ENCODE measurements around the gene GPC3. TPM values are rescaled to one million over a fixed set of nuclear protein-coding genes. Genes with fewer than 3 reads are reported as not detected.
"Not testable (repeated sequence)": the region's sequence is repeated elsewhere in the genome, so short reads cannot be mapped to it uniquely, and the experiment has no call there.

The GPC3 gene
- total RNA-seq, 1 donor from 2014 or later, result 0.25 TPM

- peaks cover 20% of the 10 kb centered on the region for H3K4me1 Mint-ChIP-seq (ENCODE audit: low read depth)
- H3K36me3 Mint-ChIP-seq (ENCODE audit: low read depth), result no peaks in the 10 kb centered on the region
- no peaks in the 10 kb centered on the region for H3K9me3 Mint-ChIP-seq
- DNase-seq (ENCODE audit: low spot score), result no peak
- no peaks in the 10 kb centered on the region for H3K27me3 Mint-ChIP-seq (ENCODE audit: low read depth)
- intact Hi-C loops (cut with micrococcal nuclease), result loop anchor here (5.0 kb wide), 3 partner anchors 93 to 177 kb away; no protein-coding TSS in a partner anchor
- no peak overlapping the region for H3K4me3 Mint-ChIP-seq (ENCODE audit: low read depth)
- no peak overlapping the region for H3K27ac Mint-ChIP-seq
Measured at GRCh38 chrX:134010690-134011089, 25.3 kb upstream of the GPC3 start.

DNA sequence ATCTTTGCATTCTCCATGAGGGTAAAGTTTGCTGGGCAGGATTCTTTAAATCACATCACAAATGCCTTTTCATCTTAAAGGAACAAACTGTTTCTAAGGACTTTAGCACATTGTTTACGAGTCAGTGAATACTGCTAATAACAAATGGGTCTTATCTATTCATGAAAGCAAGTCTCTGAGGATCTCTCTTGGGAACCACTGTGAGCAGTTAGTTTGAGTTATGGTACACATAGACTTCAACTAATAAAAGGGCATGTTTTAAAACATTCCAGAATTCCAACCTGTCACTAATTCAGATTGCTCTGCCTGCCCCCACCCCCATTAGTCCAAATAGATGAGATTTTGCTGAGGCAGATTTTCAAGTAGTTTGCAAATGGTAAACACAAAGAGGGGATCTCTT is 22.3 kb upstream of the GPC3 start:
- no peaks in the 10 kb centered on the region for H3K27me3 Mint-ChIP-seq (ENCODE audit: low read depth)
- H3K4me3 Mint-ChIP-seq (ENCODE audit: low read depth), result no peak overlapping the region
- H3K4me1 Mint-ChIP-seq (ENCODE audit: low read depth), result peaks cover 12% of the 10 kb centered on the region
- H3K36me3 Mint-ChIP-seq (ENCODE audit: low read depth), result no peaks in the 10 kb centered on the region
- no peak for DNase-seq (ENCODE audit: low spot score)
- intact Hi-C loops (cut with micrococcal nuclease), result no loop called here
- no peaks in the 10 kb centered on the region for H3K9me3 Mint-ChIP-seq
- no peak overlapping the region for H3K27ac Mint-ChIP-seq

DNA sequence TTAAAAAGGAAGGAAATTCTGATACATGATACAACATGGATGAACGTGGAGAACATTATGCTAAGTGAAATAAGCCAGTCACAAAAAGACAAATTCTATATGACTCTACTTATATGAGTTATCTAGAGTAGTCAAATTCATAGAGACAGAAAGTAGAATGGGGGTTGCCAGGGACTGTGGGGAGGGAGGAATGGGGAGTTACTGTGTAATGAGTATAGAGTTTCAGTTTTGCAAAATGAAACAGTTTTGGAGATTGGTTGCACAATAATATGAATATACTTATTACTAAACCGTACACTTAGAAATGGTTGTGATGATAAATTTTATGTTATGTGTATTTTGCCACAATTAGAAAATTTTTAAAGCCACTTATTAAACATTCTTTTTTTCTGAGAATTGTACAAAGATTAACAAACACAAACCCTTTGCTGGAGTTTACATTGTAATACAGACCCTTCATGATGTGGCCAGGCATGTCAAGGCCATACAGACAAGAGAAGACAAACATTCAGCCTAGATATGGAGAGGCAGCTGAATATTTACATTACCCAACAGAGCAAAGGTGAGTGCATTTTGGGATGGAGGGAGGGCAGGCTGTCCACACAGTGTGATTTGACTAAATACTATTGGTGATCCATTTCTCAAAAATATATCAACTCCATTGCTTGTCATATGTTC is 21.2 kb upstream of the GPC3 start:
- no peak overlapping the region for H3K4me3 Mint-ChIP-seq (ENCODE audit: low read depth)
- intact Hi-C loops (cut with micrococcal nuclease), result no loop called here
- H3K27me3 Mint-ChIP-seq (ENCODE audit: low read depth), result no peaks in the 10 kb centered on the region
- H3K9me3 Mint-ChIP-seq, result no peaks in the 10 kb centered on the region
- H3K36me3 Mint-ChIP-seq (ENCODE audit: low read depth), result no peaks in the 10 kb centered on the region
- peaks cover 9% of the 10 kb centered on the region for H3K4me1 Mint-ChIP-seq (ENCODE audit: low read depth)
- DNase-seq (ENCODE audit: low spot score), result no peak
- H3K27ac Mint-ChIP-seq, result no peak overlapping the region

GRCh38 chrX:134004084-134004483 is 18.7 kb upstream of the GPC3 start:
- Mint-ChIP-seq H3K9me3 (no peaks in the 10 kb centered on the region), H3K36me3 (ENCODE audit: low read depth) (no peaks in the 10 kb centered on the region), H3K27ac (no peak overlapping the region), H3K4me1 (ENCODE audit: low read depth) (peaks cover 9% of the 10 kb centered on the region), H3K4me3 (ENCODE audit: low read depth) (no peak overlapping the region), H3K27me3 (ENCODE audit: low read depth) (peaks cover 2% of the 10 kb centered on the region)
- intact Hi-C loops (cut with micrococcal nuclease), result no loop called here
- no peak for DNase-seq (ENCODE audit: low spot score)

GRCh38 chrX:134002921-134003615 is 17.7 kb upstream of the GPC3 start:
- H3K4me3 Mint-ChIP-seq (ENCODE audit: low read depth), result no peak overlapping the region
- no peak overlapping the region for H3K27ac Mint-ChIP-seq
- H3K9me3 Mint-ChIP-seq, result no peaks in the 10 kb centered on the region
- H3K27me3 Mint-ChIP-seq (ENCODE audit: low read depth), result peaks cover 2% of the 10 kb centered on the region
- intact Hi-C loops (cut with micrococcal nuclease), result no loop called here
- no peaks in the 10 kb centered on the region for H3K36me3 Mint-ChIP-seq (ENCODE audit: low read depth)
- DNase-seq (ENCODE audit: low spot score), result no peak
- H3K4me1 Mint-ChIP-seq (ENCODE audit: low read depth), result peaks cover 12% of the 10 kb centered on the region

DNA sequence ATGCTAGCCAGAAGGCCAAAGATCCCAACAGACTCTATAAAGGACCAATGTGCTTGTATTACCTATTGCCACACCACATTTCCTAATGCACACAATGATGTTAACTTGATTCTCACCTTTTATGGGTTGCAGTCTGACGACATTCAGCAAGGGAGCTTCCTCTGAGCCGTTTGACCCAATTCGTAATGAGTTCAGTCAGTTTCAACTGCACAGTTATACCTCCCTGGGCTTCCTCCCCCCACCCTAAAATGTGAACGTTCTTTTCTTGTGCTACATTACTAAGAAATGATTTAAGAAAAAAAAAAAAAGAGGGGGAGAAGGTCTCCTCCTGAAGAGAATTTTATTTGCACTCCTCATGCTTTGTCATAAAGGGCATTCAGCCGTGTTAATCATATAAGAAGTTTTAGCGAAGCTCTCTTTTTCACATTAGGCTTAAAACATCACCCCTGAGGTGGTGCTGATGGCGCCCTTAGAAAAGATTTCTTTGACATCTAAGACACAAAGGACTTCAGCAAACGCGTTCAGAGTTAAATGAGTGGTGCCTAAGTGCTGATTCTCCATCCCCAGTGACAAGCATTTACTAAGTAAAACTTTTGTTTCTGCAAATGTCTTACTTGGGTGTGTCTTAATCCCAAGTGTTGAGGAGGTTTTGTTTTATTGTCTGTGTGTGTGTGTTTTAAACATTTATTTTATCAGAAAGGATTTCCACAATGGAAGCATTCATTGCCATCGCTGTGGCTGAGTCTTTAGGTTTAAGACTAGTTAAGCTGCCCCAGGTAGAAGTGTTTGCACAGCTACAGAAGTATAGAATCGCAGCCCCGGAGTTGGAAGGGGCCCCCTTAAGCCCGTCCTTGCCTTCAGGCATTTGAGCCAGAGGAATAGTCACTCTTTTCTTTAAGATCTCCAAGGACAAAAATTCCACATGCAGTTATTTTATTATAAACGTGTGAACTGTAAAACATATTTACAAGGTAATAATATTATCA is 15.2 kb upstream of the GPC3 start:
- H3K27me3 Mint-ChIP-seq (ENCODE audit: low read depth), result peaks cover 2% of the 10 kb centered on the region
- no peak for DNase-seq (ENCODE audit: low spot score)
- no peaks in the 10 kb centered on the region for H3K9me3 Mint-ChIP-seq
- intact Hi-C loops (cut with micrococcal nuclease), result no loop called here
- no peak overlapping the region for H3K27ac Mint-ChIP-seq
- H3K4me1 Mint-ChIP-seq (ENCODE audit: low read depth), result peaks cover 4% of the 10 kb centered on the region
- H3K4me3 Mint-ChIP-seq (ENCODE audit: low read depth), result no peak overlapping the region
- H3K36me3 Mint-ChIP-seq (ENCODE audit: low read depth), result no peaks in the 10 kb centered on the region

- Mint-ChIP-seq H3K27me3 (ENCODE audit: low read depth) (peaks cover 2% of the 10 kb centered on the region), H3K27ac (no peak overlapping the region), H3K9me3 (no peaks in the 10 kb centered on the region), H3K4me3 (ENCODE audit: low read depth) (no peak overlapping the region), H3K4me1 (ENCODE audit: low read depth) (peaks cover 4% of the 10 kb centered on the region), H3K36me3 (ENCODE audit: low read depth) (no peaks in the 10 kb centered on the region)
- no peak for DNase-seq (ENCODE audit: low spot score)
- intact Hi-C loops (cut with micrococcal nuclease), result no loop called here
Measured at GRCh38 chrX:133999031-133999705, 13.8 kb upstream of the GPC3 start.

- H3K4me1 Mint-ChIP-seq (ENCODE audit: low read depth), result peaks cover 2% of the 10 kb centered on the region
- no peak for DNase-seq (ENCODE audit: low spot score)
- intact Hi-C loops (cut with micrococcal nuclease), result no loop called here
- peaks cover 5% of the 10 kb centered on the region for H3K27me3 Mint-ChIP-seq (ENCODE audit: low read depth)
- H3K36me3 Mint-ChIP-seq (ENCODE audit: low read depth), result no peaks in the 10 kb centered on the region
- no peaks in the 10 kb centered on the region for H3K9me3 Mint-ChIP-seq
- no peak overlapping the region for H3K27ac Mint-ChIP-seq
- H3K4me3 Mint-ChIP-seq (ENCODE audit: low read depth), result no peak overlapping the region
Measured at GRCh38 chrX:133995759-133996158, 10.4 kb upstream of the GPC3 start.

DNA sequence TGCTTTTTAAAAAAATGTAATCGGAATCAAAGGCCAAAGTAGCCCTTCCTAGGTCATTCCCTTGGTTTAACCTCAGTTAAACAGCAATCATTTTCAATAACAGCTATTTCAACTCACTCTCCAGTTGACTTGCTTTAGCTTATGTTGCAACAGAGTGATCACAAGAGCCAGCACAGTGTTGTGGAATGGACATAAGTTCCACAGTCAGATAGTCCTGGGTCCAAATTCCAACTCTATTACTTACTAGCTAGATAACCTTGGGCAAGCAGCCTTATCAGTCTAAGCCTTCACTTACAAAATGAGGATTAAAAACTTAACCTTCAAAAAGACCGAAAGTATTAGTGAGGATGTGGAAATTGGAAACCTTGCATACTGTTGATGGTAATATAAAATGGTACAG is 9.2 kb upstream of the GPC3 start:
- Mint-ChIP-seq H3K4me3 (ENCODE audit: low read depth) (no peak overlapping the region), H3K27ac (no peak overlapping the region), H3K27me3 (ENCODE audit: low read depth) (peaks cover 5% of the 10 kb centered on the region), H3K4me1 (ENCODE audit: low read depth) (peaks cover 2% of the 10 kb centered on the region), H3K9me3 (no peaks in the 10 kb centered on the region), H3K36me3 (ENCODE audit: low read depth) (no peaks in the 10 kb centered on the region)
- intact Hi-C loops (cut with micrococcal nuclease), result no loop called here
- no peak for DNase-seq (ENCODE audit: low spot score)

- Mint-ChIP-seq H3K27me3 (ENCODE audit: low read depth) (peaks cover 8% of the 10 kb centered on the region), H3K4me3 (ENCODE audit: low read depth) (no peak overlapping the region), H3K36me3 (ENCODE audit: low read depth) (no peaks in the 10 kb centered on the region), H3K4me1 (ENCODE audit: low read depth) (no peaks in the 10 kb centered on the region), H3K9me3 (no peaks in the 10 kb centered on the region), H3K27ac (no peak overlapping the region)
- no peak for DNase-seq (ENCODE audit: low spot score)
- intact Hi-C loops (cut with micrococcal nuclease), result no loop called here
Measured at GRCh38 chrX:133992882-133993281, 7.5 kb upstream of the GPC3 start.

- H3K4me1 Mint-ChIP-seq (ENCODE audit: low read depth), result peaks cover 1% of the 10 kb centered on the region
- H3K4me3 Mint-ChIP-seq (ENCODE audit: low read depth), result no peak overlapping the region
- H3K36me3 Mint-ChIP-seq (ENCODE audit: low read depth), result no peaks in the 10 kb centered on the region
- no peaks in the 10 kb centered on the region for H3K9me3 Mint-ChIP-seq
- H3K27me3 Mint-ChIP-seq (ENCODE audit: low read depth), result peaks cover 17% of the 10 kb centered on the region
- H3K27ac Mint-ChIP-seq, result no peak overlapping the region
- DNase-seq (ENCODE audit: low spot score), result no peak
- intact Hi-C loops (cut with micrococcal nuclease), result no loop called here
Measured at GRCh38 chrX:133991814-133992213, 6.4 kb upstream of the GPC3 start.

GRCh38 chrX:133991057-133991456 is 5.7 kb upstream of the GPC3 start:
- H3K36me3 Mint-ChIP-seq (ENCODE audit: low read depth); DNase-seq (ENCODE audit: low spot score); H3K4me3 Mint-ChIP-seq (ENCODE audit: low read depth); intact Hi-C loops (cut with micrococcal nuclease); H3K4me1 Mint-ChIP-seq (ENCODE audit: low read depth); H3K9me3 Mint-ChIP-seq; H3K27ac Mint-ChIP-seq: not testable (repeated sequence)
- H3K27me3 Mint-ChIP-seq (ENCODE audit: low read depth), result peaks cover 18% of the 10 kb centered on the region

Measured in activated T-helper 2 cell treated with anti-CD3 and anti-CD28 coated beads, Interferon-gamma antibody, Interleukin-2, Interleukin-4, amounts not matched to agents 10 μg/mL and 5 μg/mL and 100 μg/mL, durations not matched to agents 14 hours and 24 hours and 36 hours (primary cell).